ENCODE results near the gene FRG2.

GRCh38 chr4:190016369-190017289, 10.4 kb downstream of the FRG2 start:
- TF ChIP-seq CTCF (IDR thresholded peaks at IDR 0.05) (no peak), POLR2A (IDR thresholded peaks at IDR 0.05) (no peak)

Measured in tibial nerve (tissue), 3 donors.